ENCODE data around the gene TMPRSS11B.
A peak's percentile ranks its signal among the peaks of the same experiment; 100 is the strongest.
"Not testable (repeated sequence)": the region's sequence is repeated elsewhere in the genome, so short reads cannot be mapped to it uniquely, and the experiment has no call there.

TMPRSS11B gene

GRCh38 chr4:68216501-68216900, 29.0 kb downstream of the TMPRSS11B start:
- no peak for DNase-seq

DNA sequence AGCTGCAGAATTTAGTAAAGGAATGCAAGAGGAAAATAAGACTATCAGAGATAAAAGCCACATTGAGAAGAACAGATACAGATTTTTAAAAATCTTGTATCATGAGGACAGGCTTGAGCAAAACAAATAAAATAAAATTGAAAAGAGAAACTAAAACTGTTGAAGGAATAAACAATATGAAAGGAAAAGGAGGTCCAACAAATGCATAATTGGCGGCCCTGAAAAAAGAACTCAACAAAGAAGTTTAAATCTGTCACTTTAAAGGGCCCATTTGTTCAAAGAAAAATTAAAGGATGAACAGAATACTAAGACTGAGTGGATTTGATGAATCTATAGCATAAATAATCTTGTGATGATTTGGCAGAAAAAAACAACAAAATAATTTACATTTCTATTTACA, 36.5 kb downstream of the TMPRSS11B start:
- DNase-seq, result no peak

- not testable (repeated sequence) for DNase-seq
Measured at GRCh38 chr4:68194305-68194704, 51.2 kb downstream of the TMPRSS11B start.

DNA sequence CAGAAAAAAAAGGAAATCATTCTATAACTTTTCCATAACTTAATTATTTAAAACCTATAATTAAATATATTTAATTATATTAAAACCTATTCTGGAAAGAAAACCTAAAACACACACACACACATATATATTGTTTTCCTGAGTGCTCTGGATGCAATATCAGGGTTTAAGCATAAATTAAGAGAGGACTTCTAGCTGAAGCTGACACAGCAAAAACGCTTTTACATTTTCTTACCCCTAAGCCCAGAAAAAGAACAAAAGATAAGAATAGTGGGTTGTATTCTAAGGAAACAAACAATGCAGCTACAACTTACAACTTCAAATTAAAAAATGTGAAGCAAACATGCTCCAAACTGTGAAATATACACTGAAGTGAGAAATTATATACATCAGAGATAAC, 52.3 kb downstream of the TMPRSS11B start:
- no peak for DNase-seq

GRCh38 chr4:68187145-68187544, 58.3 kb downstream of the TMPRSS11B start:
- DNase-seq, result no peak

DNA sequence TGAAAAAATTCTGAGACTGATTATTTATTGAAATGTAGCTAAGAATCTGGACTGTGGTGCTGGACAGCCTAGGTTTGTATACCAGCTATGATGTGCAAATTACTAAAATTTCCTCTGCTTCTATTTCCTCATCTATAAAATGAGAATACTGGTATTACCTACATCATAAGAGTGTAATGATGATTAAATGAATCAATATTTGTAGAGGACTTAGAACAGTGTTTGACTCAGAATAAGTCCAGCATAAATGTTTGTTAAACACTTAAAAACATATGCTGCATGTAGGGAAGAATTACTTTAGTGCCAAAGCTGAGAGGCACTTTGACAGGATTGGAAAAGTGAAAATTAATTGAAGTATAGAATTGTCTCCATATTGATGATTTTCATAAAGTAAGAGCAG, 60.6 kb downstream of the TMPRSS11B start:
- no peak for DNase-seq

GRCh38 chr4:68183417-68183816, 62.1 kb downstream of the TMPRSS11B start:
- DNase-seq, result no peak

DNA sequence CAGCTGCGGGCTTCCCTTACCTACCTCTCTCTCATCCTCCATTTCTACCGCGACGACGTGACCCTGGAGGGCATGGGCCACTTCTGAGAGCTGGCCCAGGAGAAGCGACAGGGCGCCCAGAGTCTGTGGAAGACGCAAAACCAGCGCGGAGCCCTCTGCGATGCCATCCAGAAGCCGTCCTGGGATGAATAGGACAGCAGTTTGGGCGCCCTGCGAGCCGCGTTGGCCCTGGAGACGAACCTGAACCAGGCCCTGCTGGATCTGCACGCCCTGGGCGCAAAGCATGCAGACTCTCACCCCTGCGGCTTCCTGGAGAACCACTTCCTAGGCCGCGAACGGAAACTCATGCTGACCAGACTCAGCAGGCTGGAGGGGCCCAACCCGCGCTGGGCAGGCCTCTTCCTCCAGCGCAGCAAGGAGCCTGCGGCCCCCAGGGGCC, 63.1 kb downstream of the TMPRSS11B start:
- DNase-seq, result no peak

DNA sequence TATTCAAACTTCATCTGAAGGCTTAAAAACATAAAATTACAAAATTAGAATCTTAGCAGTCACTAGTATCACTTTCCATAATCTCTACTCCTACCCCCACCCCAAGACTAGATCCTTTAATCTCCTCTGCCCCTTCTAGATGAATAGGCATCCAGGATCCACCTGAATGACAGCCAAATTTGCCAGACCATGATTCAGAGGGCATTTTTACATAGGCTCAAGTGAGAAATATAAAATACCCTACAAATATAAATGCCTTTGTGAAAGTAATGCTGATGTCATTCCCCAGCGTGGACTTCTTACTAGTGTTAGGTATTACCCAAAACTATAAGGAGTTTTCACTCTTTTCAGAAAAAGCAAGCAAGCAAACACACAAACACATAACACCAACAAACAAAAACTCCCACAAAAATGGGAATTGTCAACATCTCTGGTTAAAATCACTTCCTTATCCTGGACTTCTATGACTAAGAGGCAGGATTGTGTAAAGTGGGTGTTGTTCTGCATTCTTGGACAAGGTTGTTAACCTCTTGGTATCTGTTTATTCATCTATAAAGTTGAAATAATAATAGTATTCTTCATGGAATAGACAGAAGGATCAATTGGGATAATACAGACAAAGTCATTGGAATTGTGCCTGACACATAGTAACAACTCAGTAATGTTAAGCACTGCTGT, 64.5 kb downstream of the TMPRSS11B start:
- DNase-seq, result peak; percentile 3

DNA sequence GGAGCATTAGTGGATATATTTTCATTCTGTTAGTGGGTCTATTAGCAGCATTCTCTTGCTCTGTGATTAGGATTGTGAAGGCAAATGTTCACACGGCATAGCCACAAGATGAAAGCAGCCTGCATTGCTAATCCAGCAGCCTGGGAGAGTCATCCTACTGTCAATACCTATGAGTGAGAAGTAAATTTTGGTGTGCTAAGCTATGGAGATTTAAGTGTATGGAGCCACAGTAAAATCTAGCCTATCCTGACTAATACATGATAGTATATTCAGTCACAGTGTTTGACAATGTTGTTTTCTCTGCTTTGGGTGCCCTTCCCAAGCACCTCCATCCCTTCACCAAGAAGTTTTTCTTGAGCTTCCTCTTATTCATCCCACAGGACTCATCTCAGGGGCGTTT, 68.6 kb downstream of the TMPRSS11B start:
- no peak for DNase-seq
